B cell (primary cell): Measurements from ENCODE around the gene IL19. TPM values are rescaled to one million over a fixed set of nuclear protein-coding genes. Genes with fewer than 3 reads are reported as not detected.

ENCODE experiments used
- ATAC-seq: fragments of 200-7000 bp; cut with Tn5 transposase; one replicate; pipeline ENCODE4 v1.10.0; 2021; ENCODE audit warnings: low read depth, mild to moderate bottlenecking, moderate number of reproducible peaks, moderate library complexity
- CTCF ChIA-PET: fragments of 350-600 bp; sonication (Branson Sonifier 250); formaldehyde crosslinking; loops from one replicate; lab custom pipeline; 2021; ENCODE audit warnings: antibody characterized with exemption, inconsistent platforms; lab: Charles Lee
- POLR2A ChIA-PET: fragments of 350-600 bp; sonication (Branson Sonifier 250); formaldehyde crosslinking; loops from one replicate; lab custom pipeline; 2021; ENCODE audit warnings: antibody characterized with exemption; lab: Charles Lee
- DNase-seq: peaks from one replicate; pipeline ENCODE4 v3.0.0; 2013
- H2AFZ ChIP-seq: 2 replicates; pipeline ENCODE4 v1.6.1; 2012; ENCODE audit warnings: mild to moderate bottlenecking, low read depth, low read length; ENCODE audit not compliant: insufficient read depth, poor library complexity, severe bottlenecking
- H3K27ac ChIP-seq, 2 donors: 1 replicate in 1 of 2; 2 replicates in 1 of 2; pipeline ENCODE4 v1.5.1; 2012 to 2013; ENCODE audit warnings: low read length in 2 of 2, mild to moderate bottlenecking in 2 of 2, moderate library complexity in 1 of 2
- H3K27me3 ChIP-seq, 4 experiments: fragments of 200-600 bp in 1 of 4; sonication (generic) in 1 of 4; replicated peaks in 1 of 4; 1 replicate in 2 of 4; 2 replicates in 2 of 4; pipeline versions ENCODE4 v1.6.1 to v1.7.0; 2013 to 2016; ENCODE audit warnings: low read length in 3 of 4, mild to moderate bottlenecking in 2 of 4, mixed read lengths in 1 of 4, moderate library complexity in 1 of 4; ENCODE audit not compliant: insufficient read depth in 4 of 4, control insufficient read depth in 3 of 4; ENCODE audit errors: control extremely low read depth in 1 of 4
- H3K36me3 ChIP-seq, 2 experiments: replicated peaks in 1 of 2; 1 replicate in 1 of 2; 2 replicates in 1 of 2; pipeline versions ENCODE4 v1.6.1 to v1.7.1; 2013; ENCODE audit warnings: low read length in 1 of 2; ENCODE audit not compliant: insufficient read depth in 2 of 2, control insufficient read depth in 1 of 2; ENCODE audit errors: control extremely low read depth in 1 of 2, extremely low read depth in 1 of 2
- H3K4me1 ChIP-seq, 2 donors: fragments of 200-600 bp in 1 of 2; sonication (generic) in 1 of 2; 1 replicate in 1 of 2; 2 replicates in 1 of 2; pipeline versions ENCODE4 v1.5.1 to v1.6.1; 2013 to 2017; ENCODE audit warnings: low read length in 2 of 2; ENCODE audit not compliant: control insufficient read depth in 2 of 2, insufficient read depth in 2 of 2
- H3K4me2 ChIP-seq: replicated peaks from 2 replicates; pipeline ENCODE3; 2012; ENCODE audit warnings: mild to moderate bottlenecking, low read depth, low read length; ENCODE audit not compliant: poor library complexity, severe bottlenecking
- H3K4me3 ChIP-seq, 5 experiments: fragments of 200-600 bp in 1 of 5; sonication (generic) in 1 of 5; 1 replicate in 3 of 5; 2 replicates in 2 of 5; pipeline versions ENCODE4 v1.5.1 to v1.7.0; 2011 to 2016; ENCODE audit warnings: low read length in 4 of 5, mild to moderate bottlenecking in 4 of 5, low read depth in 2 of 5, control low read depth in 1 of 5, moderate library complexity in 1 of 5; ENCODE audit not compliant: insufficient read depth in 1 of 5; ENCODE audit errors: control extremely low read depth in 1 of 5, extremely low read depth in 1 of 5
- H3K79me2 ChIP-seq: fragments of 200-600 bp; sonication (generic); one replicate; pipeline ENCODE4 v1.6.0; 2016; ENCODE audit warnings: low read length; ENCODE audit not compliant: control insufficient read depth, insufficient read depth
- H3K9ac ChIP-seq: fragments of 200-600 bp; sonication (generic); 2 replicates; pipeline ENCODE4 v1.6.1; 2017; ENCODE audit warnings: mild to moderate bottlenecking, low read length, moderate library complexity
- H3K9me3 ChIP-seq, 3 donors: one replicate each; pipeline versions ENCODE4 v1.6.1 to v1.7.1; 2013; ENCODE audit warnings: low read length in 2 of 3; ENCODE audit not compliant: control insufficient read depth in 2 of 3, insufficient read depth in 1 of 3; ENCODE audit errors: control extremely low read depth in 1 of 3
- H4K20me1 ChIP-seq: 2 replicates; pipeline ENCODE4 v1.6.0; 2012; ENCODE audit warnings: mild to moderate bottlenecking, low read length; ENCODE audit not compliant: insufficient read depth, control insufficient read depth, poor library complexity, severe bottlenecking
- H3K27ac Mint-ChIP-seq: one replicate; pipeline ENCODE4 v1.8.0; 2021; ENCODE audit warnings: mixed read lengths
- H3K27me3 Mint-ChIP-seq: one replicate; pipeline ENCODE4 v1.8.0; 2021; ENCODE audit warnings: mixed read lengths
- H3K4me1 Mint-ChIP-seq: one replicate; pipeline ENCODE4 v1.8.0; 2021; ENCODE audit warnings: mixed read lengths
- H3K4me3 Mint-ChIP-seq: one replicate; pipeline ENCODE4 v1.8.0; 2021; ENCODE audit warnings: mixed read lengths
- H3K9me3 Mint-ChIP-seq: one replicate; pipeline ENCODE4 v1.8.0; 2022; ENCODE audit warnings: mixed read lengths; ENCODE audit not compliant: insufficient read depth
- CTCF ChIP-seq: fragments of 200-600 bp; IDR thresholded peaks from one replicate; pipeline ENCODE4 v1.8.0; 2022; ENCODE audit warnings: antibody characterized with exemption, mild to moderate bottlenecking
- EZH2 ChIP-seq: IDR thresholded peaks from 2 replicates; pipeline ENCODE4 v1.6.1; 2012; ENCODE audit warnings: borderline replicate concordance, low read depth, mild to moderate bottlenecking, moderate library complexity, low read length; ENCODE audit not compliant: insufficient read depth, poor library complexity, severe bottlenecking
- WGBS: methylation state at CpG from one replicate; pipeline ENCODE4 v1.1.5; 2013; ENCODE audit warnings: missing lambda C conversion rate; ENCODE audit not compliant: insufficient coverage; 5-methylcytosine and 5-hydroxymethylcytosine counted together
- intact Hi-C: fragments of 100-400 bp; cut with micrococcal nuclease; formaldehyde crosslinking; loops from one replicate; pipeline ENCODE4 v1.10.0; 2022
- polyA plus RNA-seq: library from polyadenylated mRNA; depleted of rRNA; stranded (reverse); fragments of >200 nt; gene quantifications from 2 replicates; pipeline ENCODE4 v1.2.3, GENCODE V29; 2012
- total RNA-seq, 2 donors: library from RNA; stranded (reverse); fragments of 120-200 nt in 1 of 2; gene quantifications; 1 replicate in 1 of 2; 2 replicates in 1 of 2; pipeline versions ENCODE4 v1.2.3 to v1.2.4, GENCODE V29; 2013 to 2022

The IL19 gene
- total and polyA plus RNA-seq, 2 donors (not counting 1 experiment from before 2014, with no cell fraction given), result 0.27 TPM; not detected in 1

- H4K20me1 ChIP-seq, result no peaks in the 10 kb centered on the region
- WGBS, result 100% methylated on average over 1 of the region's 1 CpG
- no peak overlapping the region for H3K9ac ChIP-seq
- H3K27me3 ChIP-seq, result no peaks in the 10 kb centered on the region
- ATAC-seq, result no peak
- H3K9me3 ChIP-seq, result peaks cover 0 to 4% (median 0%) of the 10 kb centered on the region in 3 donors
- Mint-ChIP-seq H3K4me3 (no peak overlapping the region), H3K27me3 (no peaks in the 10 kb centered on the region), H3K27ac (no peak overlapping the region), H3K9me3 (no peaks in the 10 kb centered on the region), H3K4me1 (peaks cover 72% of the 10 kb centered on the region)
- ChIA-PET POLR2A (no interaction called here), CTCF (interaction anchor here (1.0 to 1.4 kb wide), 5 partner anchors 11 to 107 kb away, joined by 3 to 6 read pairs (median 3); no protein-coding TSS in a partner anchor)
- no peak overlapping the region for H3K4me3 ChIP-seq
- intact Hi-C loops, result no loop called here
- H3K79me2 ChIP-seq, result peaks cover 8% of the 10 kb centered on the region
- no peak overlapping the region for H3K27ac ChIP-seq
- no peaks in the 10 kb centered on the region for H3K36me3 ChIP-seq
- peak overlapping the region; percentile 60 for H3K4me2 ChIP-seq
- H3K4me1 ChIP-seq, result peaks cover 61 to 77% of the 10 kb centered on the region in 2 donors
- no peak overlapping the region for H2AFZ ChIP-seq
- TF ChIP-seq EZH2, result no peak
- TF ChIP-seq CTCF, result no peak
- no peak for DNase-seq
Measured at GRCh38 chr1:206828061-206828460, 57.5 kb downstream of the IL19 start.

GRCh38 chr1:206828765-206829164 is 58.2 kb downstream of the IL19 start:
- H3K4me3 Mint-ChIP-seq, result peak overlapping the region; percentile 36
- no peaks in the 10 kb centered on the region for H3K27me3 Mint-ChIP-seq
- no peaks in the 10 kb centered on the region for H3K9me3 Mint-ChIP-seq
- POLR2A ChIA-PET, result interaction anchor here (0.6 kb wide), 1 partner anchor 99 kb away, joined by 3 read pairs; no protein-coding TSS in a partner anchor
- ATAC-seq, result peak; percentile 40
- H4K20me1 ChIP-seq, result no peaks in the 10 kb centered on the region
- TF ChIP-seq EZH2 (no peak), CTCF (no peak)
- peak; percentile 39 for DNase-seq
- peak overlapping the region in 1 of 5 experiments; percentile 21 for H3K4me3 ChIP-seq
- WGBS, result 20% methylated on average over 1 of the region's 4 CpGs
- H3K27ac ChIP-seq, result peak overlapping the region in 1 of 2 donors; percentile 34
- no peak overlapping the region for H2AFZ ChIP-seq
- no peaks in the 10 kb centered on the region for H3K27me3 ChIP-seq
- H3K36me3 ChIP-seq, result no peaks in the 10 kb centered on the region
- peaks cover 66 to 80% of the 10 kb centered on the region in 2 donors for H3K4me1 ChIP-seq
- CTCF ChIA-PET, result interaction anchor here (0.7 to 1.4 kb wide), 6 partner anchors 11 to 249 kb away, joined by 3 to 6 read pairs (median 4); no protein-coding TSS in a partner anchor
- peak overlapping the region; percentile 42 for H3K27ac Mint-ChIP-seq
- peaks cover 8% of the 10 kb centered on the region for H3K79me2 ChIP-seq
- H3K4me1 Mint-ChIP-seq, result peaks cover 77% of the 10 kb centered on the region
- peak overlapping the region; percentile 26 for H3K9ac ChIP-seq
- H3K4me2 ChIP-seq, result peak overlapping the region; percentile 60
- H3K9me3 ChIP-seq, result peaks cover 0 to 3% (median 0%) of the 10 kb centered on the region in 3 donors
- intact Hi-C loops, result no loop called here
